Thyroid gland (tissue), 4 donors: ENCODE results near the gene DYNC1H1.

Experiments
- CTCF ChIP-seq, 6 experiments: fragments of 200-600 bp in 3 of 6; fragments of 450-650 bp in 3 of 6; sonication (generic) in 3 of 6; IDR thresholded peaks; one replicate each; pipeline ENCODE4 v1.5.1; 2016 to 2019; ENCODE audit warnings: antibody characterized with exemption in 6 of 6, mild to moderate bottlenecking in 2 of 6, inconsistent platforms in 1 of 6, moderate library complexity in 1 of 6
- POLR2A ChIP-seq, 2 donors: fragments of 450-650 bp; IDR thresholded peaks; one replicate each; pipeline ENCODE4 v1.6.1; 2017; ENCODE audit warnings: antibody characterized with exemption in 2 of 2, mild to moderate bottlenecking in 2 of 2, moderate library complexity in 1 of 2

- TF ChIP-seq POLR2A (IDR thresholded peaks at IDR 0.05) (no peak), CTCF (IDR thresholded peaks at IDR 0.05) (no peak)
These were observed 49.4 kb downstream of the DYNC1H1 start for GRCh38 chr14:102013669-102014200.
